Trophoblast cell (in vitro differentiated cells and primary cell): Measurements from ENCODE around the gene ETFA.

Source experiments
- DNase-seq, 2 donors: peaks; one replicate each; pipeline ENCODE4 v3.0.0-alpha.2; 2016
- H2AFZ ChIP-seq: 2 replicates; pipeline ENCODE4 v1.6.1; 2013; ENCODE audit warnings: low read length, moderate library complexity, mild to moderate bottlenecking; ENCODE audit not compliant: insufficient read depth, poor library complexity
- H2AK5ac ChIP-seq: 2 replicates; pipeline ENCODE4 v1.6.1; 2013; ENCODE audit warnings: mild to moderate bottlenecking, low read length
- H2BK120ac ChIP-seq: 2 replicates; pipeline ENCODE4 v1.6.1; 2013; ENCODE audit warnings: low read length, mild to moderate bottlenecking, moderate library complexity; ENCODE audit not compliant: insufficient read depth, poor library complexity
- H2BK12ac ChIP-seq: 2 replicates; pipeline ENCODE4 v1.6.1; 2013; ENCODE audit warnings: mild to moderate bottlenecking, low read length, moderate library complexity
- H2BK5ac ChIP-seq: 2 replicates; pipeline ENCODE4 v1.6.1; 2013; ENCODE audit warnings: low read length, low read depth, moderate library complexity, mild to moderate bottlenecking; ENCODE audit not compliant: poor library complexity
- H3K14ac ChIP-seq: 2 replicates; pipeline ENCODE4 v1.6.1; 2013; ENCODE audit warnings: mild to moderate bottlenecking, low read length
- H3K18ac ChIP-seq: 2 replicates; pipeline ENCODE4 v1.6.1; 2013; ENCODE audit warnings: mild to moderate bottlenecking, low read length
- H3K23ac ChIP-seq: 2 replicates; pipeline ENCODE4 v1.6.1; 2013; ENCODE audit warnings: low read length
- H3K27ac ChIP-seq: 2 replicates; pipeline ENCODE4 v1.5.1; 2013; ENCODE audit warnings: low read depth, mild to moderate bottlenecking, inconsistent platforms, low read length, moderate library complexity
- H3K27me3 ChIP-seq: 2 replicates; pipeline ENCODE4 v1.6.1; 2013; ENCODE audit warnings: inconsistent platforms, mild to moderate bottlenecking, low read length, moderate library complexity; ENCODE audit not compliant: insufficient read depth
- H3K36me3 ChIP-seq, 2 experiments: 1 replicate in 1 of 2; 2 replicates in 1 of 2; pipeline ENCODE4 v1.6.1; 2013; ENCODE audit warnings: low read length in 2 of 2, mild to moderate bottlenecking in 2 of 2, moderate library complexity in 1 of 2; ENCODE audit not compliant: insufficient read depth in 2 of 2, control insufficient read depth in 1 of 2
- H3K4ac ChIP-seq: 2 replicates; pipeline ENCODE4 v1.6.1; 2013; ENCODE audit warnings: low read depth, mild to moderate bottlenecking, low read length, moderate library complexity
- H3K4me1 ChIP-seq, 2 experiments: 1 replicate in 1 of 2; 2 replicates in 1 of 2; pipeline ENCODE4 v1.6.1; 2013; ENCODE audit warnings: low read length in 2 of 2, mild to moderate bottlenecking in 2 of 2, moderate library complexity in 1 of 2; ENCODE audit not compliant: insufficient read depth in 2 of 2, control insufficient read depth in 1 of 2
- H3K4me2 ChIP-seq: 2 replicates; pipeline ENCODE4 v1.6.1; 2013; ENCODE audit warnings: inconsistent platforms, mild to moderate bottlenecking, low read length, moderate library complexity
- H3K4me3 ChIP-seq: 2 replicates; pipeline ENCODE4 v1.5.1; 2013; ENCODE audit warnings: mild to moderate bottlenecking, low read depth, low read length, inconsistent platforms
- H3K79me1 ChIP-seq: one replicate; pipeline ENCODE4 v1.6.1; 2013; ENCODE audit warnings: low read length
- H3K79me2 ChIP-seq: 2 replicates; pipeline ENCODE4 v1.6.1; 2013; ENCODE audit warnings: low read length, mild to moderate bottlenecking; ENCODE audit not compliant: control insufficient read depth, insufficient read depth, poor library complexity
- H3K9ac ChIP-seq: 2 replicates; pipeline ENCODE4 v1.6.1; 2013; ENCODE audit warnings: mild to moderate bottlenecking, low read length
- H3K9me3 ChIP-seq: 2 replicates; pipeline ENCODE4 v1.6.1; 2013; ENCODE audit warnings: low read depth, mild to moderate bottlenecking, control low read depth, inconsistent platforms, low read length; ENCODE audit not compliant: insufficient read depth
- H4K12ac ChIP-seq: 2 replicates; pipeline ENCODE4 v1.6.1; 2013; ENCODE audit warnings: low read depth, mild to moderate bottlenecking, low read length, moderate library complexity
- H4K8ac ChIP-seq: 2 replicates; pipeline ENCODE4 v1.6.1; 2013; ENCODE audit warnings: low read depth, mild to moderate bottlenecking, low read length, moderate library complexity
- H4K91ac ChIP-seq: one replicate; pipeline ENCODE4 v1.6.1; 2013; ENCODE audit warnings: low read depth, mild to moderate bottlenecking, low read length, moderate library complexity
- WGBS: extraction: QIAGEN DNeasy Blood & Tissue Kit; methylation state at CpG from one replicate; pipeline ENCODE4 v1.1.7; 2013; ENCODE audit warnings: missing lambda C conversion rate; ENCODE audit not compliant: insufficient read length, insufficient coverage; ENCODE audit errors: extremely low coverage; 5-methylcytosine and 5-hydroxymethylcytosine counted together

Gene ETFA

GRCh38 chr15:76338486-76339304, 27.4 kb upstream of the ETFA start:
- H2AFZ ChIP-seq: no peak overlapping the region
- no peak overlapping the region for H4K8ac ChIP-seq
- DNase-seq: no peak
- peaks cover 85% of the 10 kb centered on the region for H3K27me3 ChIP-seq
- H2BK120ac ChIP-seq: no peak overlapping the region
- peak overlapping the region; percentile 61 for H3K4me2 ChIP-seq
- H3K9me3 ChIP-seq: peaks cover 12% of the 10 kb centered on the region
- H3K79me1 ChIP-seq: no peaks in the 10 kb centered on the region
- WGBS: no CpG with 5 or more reads among the region's 26 CpGs
- no peak overlapping the region for H3K27ac ChIP-seq
- H3K4ac ChIP-seq: no peak overlapping the region
- H4K12ac ChIP-seq: no peak overlapping the region
- no peak overlapping the region for H3K9ac ChIP-seq
- H4K91ac ChIP-seq: no peak overlapping the region
- H2AK5ac ChIP-seq: no peak overlapping the region
- no peak overlapping the region for H3K4me3 ChIP-seq
- peak overlapping the region; percentile 79 for H3K23ac ChIP-seq
- H3K79me2 ChIP-seq: no peaks in the 10 kb centered on the region
- no peak overlapping the region for H2BK12ac ChIP-seq
- H3K14ac ChIP-seq: no peak overlapping the region
- H3K36me3 ChIP-seq: no peaks in the 10 kb centered on the region
- H2BK5ac ChIP-seq: no peak overlapping the region
- H3K4me1 ChIP-seq: peaks cover 31 to 41% of the 10 kb centered on the region in 2 experiments
- H3K18ac ChIP-seq: no peak overlapping the region

GRCh38 chr15:76337696-76338485, 26.6 kb upstream of the ETFA start:
- no peak overlapping the region for H3K4me3 ChIP-seq
- no CpG with 5 or more reads among the region's 89 CpGs for WGBS
- H3K23ac ChIP-seq: no peak overlapping the region
- no peak overlapping the region for H4K91ac ChIP-seq
- H2AK5ac ChIP-seq: no peak overlapping the region
- no peak overlapping the region for H2BK5ac ChIP-seq
- no peak overlapping the region for H2AFZ ChIP-seq
- peak overlapping the region; percentile 61 for H3K4me2 ChIP-seq
- H4K12ac ChIP-seq: no peak overlapping the region
- H3K4ac ChIP-seq: no peak overlapping the region
- H3K9me3 ChIP-seq: peaks cover 12% of the 10 kb centered on the region
- H2BK120ac ChIP-seq: no peak overlapping the region
- no peak overlapping the region for H2BK12ac ChIP-seq
- peaks cover 79% of the 10 kb centered on the region for H3K27me3 ChIP-seq
- no peak overlapping the region for H3K27ac ChIP-seq
- H3K4me1 ChIP-seq: peaks cover 31 to 38% of the 10 kb centered on the region in 2 experiments
- no peaks in the 10 kb centered on the region for H3K79me1 ChIP-seq
- no peak overlapping the region for H3K18ac ChIP-seq
- no peaks in the 10 kb centered on the region for H3K79me2 ChIP-seq
- H4K8ac ChIP-seq: no peak overlapping the region
- no peaks in the 10 kb centered on the region for H3K36me3 ChIP-seq
- H3K9ac ChIP-seq: no peak overlapping the region
- peak in 1 of 2 donors; percentile 46 for DNase-seq
- no peak overlapping the region for H3K14ac ChIP-seq

GRCh38 chr15:76337059-76337695, 25.9 kb upstream of the ETFA start:
- no peak overlapping the region for H3K14ac ChIP-seq
- WGBS: no CpG with 5 or more reads among the region's 25 CpGs
- no peak overlapping the region for H3K27ac ChIP-seq
- H4K91ac ChIP-seq: no peak overlapping the region
- H3K79me2 ChIP-seq: no peaks in the 10 kb centered on the region
- no peak overlapping the region for H4K12ac ChIP-seq
- no peak overlapping the region for H3K4ac ChIP-seq
- no peak overlapping the region for H2BK5ac ChIP-seq
- no peak overlapping the region for H3K23ac ChIP-seq
- no peak overlapping the region for H2AFZ ChIP-seq
- H3K18ac ChIP-seq: no peak overlapping the region
- peaks cover 8% of the 10 kb centered on the region for H3K9me3 ChIP-seq
- no peak overlapping the region for H4K8ac ChIP-seq
- peaks cover 26 to 33% of the 10 kb centered on the region in 2 experiments for H3K4me1 ChIP-seq
- H3K4me2 ChIP-seq: peak overlapping the region; percentile 61
- no peak overlapping the region for H2BK12ac ChIP-seq
- H3K79me1 ChIP-seq: no peaks in the 10 kb centered on the region
- no peak overlapping the region for H3K9ac ChIP-seq
- no peaks in the 10 kb centered on the region for H3K36me3 ChIP-seq
- DNase-seq: peak in 1 of 2 donors; percentile 21
- no peak overlapping the region for H2AK5ac ChIP-seq
- H2BK120ac ChIP-seq: no peak overlapping the region
- H3K27me3 ChIP-seq: peaks cover 72% of the 10 kb centered on the region
- H3K4me3 ChIP-seq: no peak overlapping the region

GRCh38 chr15:76336254-76337058, 25.2 kb upstream of the ETFA start, which contains the start of gene ISL2:
Gene ISL2, plus strand, starts transcription at chr15:76336773. Its CDS starts 111 bp downstream, at chr15:76336884.
- H3K4me3 ChIP-seq: no peak within 1 kb of the TSS
- WGBS: no CpG with 5 or more reads among the region's 40 CpGs
- no peak within 1 kb of the TSS for H3K14ac ChIP-seq
- peak within 1 kb of the TSS; percentile 61 for H3K4me2 ChIP-seq
- H2BK12ac ChIP-seq: no peak within 1 kb of the TSS
- no peak within 1 kb of the TSS for H4K8ac ChIP-seq
- H2AFZ ChIP-seq: no peak within 1 kb of the TSS
- peak in 1 of 2 donors; percentile 61 for DNase-seq
- no peaks in the 10 kb centered on the region for H3K79me1 ChIP-seq
- H3K23ac ChIP-seq: no peak within 1 kb of the TSS
- H3K27ac ChIP-seq: no peak within 1 kb of the TSS
- H4K12ac ChIP-seq: no peak within 1 kb of the TSS
- no peak within 1 kb of the TSS for H4K91ac ChIP-seq
- no peak within 1 kb of the TSS for H2BK120ac ChIP-seq
- H3K27me3 ChIP-seq: peaks cover 65% of the 10 kb centered on the region
- no peak within 1 kb of the TSS for H3K4ac ChIP-seq
- no peak within 1 kb of the TSS for H2BK5ac ChIP-seq
- no peaks in the 10 kb centered on the region for H3K79me2 ChIP-seq
- no peak within 1 kb of the TSS for H3K9ac ChIP-seq
- H3K4me1 ChIP-seq: peaks cover 24 to 28% of the 10 kb centered on the region in 2 experiments
- H3K9me3 ChIP-seq: peaks cover 8% of the 10 kb centered on the region
- H2AK5ac ChIP-seq: no peak within 1 kb of the TSS
- no peaks in the 10 kb centered on the region for H3K36me3 ChIP-seq
- no peak within 1 kb of the TSS for H3K18ac ChIP-seq
